Measurements from ENCODE around the gene C19orf44. TPM values are rescaled to one million over a fixed set of nuclear protein-coding genes. Genes with fewer than 3 reads are reported as not detected.
"Not testable (repeated sequence)": the region's sequence is repeated elsewhere in the genome, so short reads cannot be mapped to it uniquely, and the experiment has no call there.

Gene C19orf44
- total and polyA plus RNA-seq, 8 donors: 2.4 to 40.3 (median 3.8) TPM; not detected in 1

GRCh38 chr19:16463991-16464575 is 32.1 kb upstream of the C19orf44 start:
- no peak overlapping the region for H3K4me3 ChIP-seq
- 49 to 69% (median 53%) methylated on average over 11 to 12 of the region's 12 CpGs for WGBS, 5 donors
- peaks cover 0 to 4% (median 0%) of the 10 kb centered on the region in 4 donors for H3K36me3 ChIP-seq
- H3K4me1 ChIP-seq: peaks cover 15 to 83% (median 50%) of the 10 kb centered on the region in 4 donors
- intact Hi-C loops (cut with DNase I; ENCODE audit: low total_unique reads): no loop called here
- no peak overlapping the region for H3K27ac ChIP-seq
- DNase-seq: no peak
- no peaks in the 10 kb centered on the region for H3K9me3 ChIP-seq
- H3K27me3 ChIP-seq: no peaks in the 10 kb centered on the region
- TF ChIP-seq POLR2AphosphoS5 (IDR thresholded peaks at IDR 0.05): no peak
- TF ChIP-seq POLR2A (IDR thresholded peaks at IDR 0.05): no peak
- no peak for TF ChIP-seq CTCF (IDR thresholded peaks at IDR 0.05)
- no peak for TF ChIP-seq EP300 (IDR thresholded peaks at IDR 0.05)

GRCh38 chr19:16465239-16465638 is 31.0 kb upstream of the C19orf44 start:
- H3K4me3 ChIP-seq: no peak overlapping the region
- TF ChIP-seq POLR2AphosphoS5 (IDR thresholded peaks at IDR 0.05) (no peak), POLR2A (IDR thresholded peaks at IDR 0.05) (no peak), CTCF (IDR thresholded peaks at IDR 0.05) (no peak), EP300 (IDR thresholded peaks at IDR 0.05) (no peak)
- no peaks in the 10 kb centered on the region for H3K9me3 ChIP-seq
- peaks cover 0 to 4% (median 0%) of the 10 kb centered on the region in 4 donors for H3K36me3 ChIP-seq
- H3K27ac ChIP-seq: no peak overlapping the region
- intact Hi-C loops (cut with DNase I; ENCODE audit: low total_unique reads): no loop called here
- WGBS, 5 donors: 89 to 100% (median 96%) methylated on average over 5 of the region's 5 CpGs
- DNase-seq: no peak
- H3K4me1 ChIP-seq: peaks cover 21 to 84% (median 54%) of the 10 kb centered on the region in 4 donors
- H3K27me3 ChIP-seq: no peaks in the 10 kb centered on the region

- H3K27me3 ChIP-seq; H3K36me3 ChIP-seq; H3K27ac ChIP-seq; H3K4me3 ChIP-seq; H3K9me3 ChIP-seq; DNase-seq; intact Hi-C loops (cut with DNase I; ENCODE audit: low total_unique reads): not testable (repeated sequence)
- H3K4me1 ChIP-seq: peaks cover 23 to 87% (median 65%) of the 10 kb centered on the region in 4 donors
- WGBS, 5 donors: 80 to 89% (median 86%) methylated on average over 12 of the region's 12 CpGs
Observed at GRCh38 chr19:16466802-16467427, 29.3 kb upstream of the C19orf44 start.

GRCh38 chr19:16467581-16467980 is 28.6 kb upstream of the C19orf44 start:
- H3K27me3 ChIP-seq: no peaks in the 10 kb centered on the region
- H3K4me1 ChIP-seq: peaks cover 21 to 85% (median 66%) of the 10 kb centered on the region in 4 donors
- TF ChIP-seq POLR2AphosphoS5 (IDR thresholded peaks at IDR 0.05) (no peak), EP300 (IDR thresholded peaks at IDR 0.05) (no peak)
- DNase-seq: no peak
- H3K9me3 ChIP-seq: no peaks in the 10 kb centered on the region
- peak overlapping the region in 1 of 5 donors; percentile 37 for H3K27ac ChIP-seq
- no peak overlapping the region for H3K4me3 ChIP-seq
- peaks cover 0 to 4% (median 0%) of the 10 kb centered on the region in 4 donors for H3K36me3 ChIP-seq
- 55 to 77% (median 65%) methylated on average over 6 of the region's 6 CpGs for WGBS, 5 donors
- intact Hi-C loops (cut with DNase I; ENCODE audit: low total_unique reads): no loop called here

- peaks cover 15 to 60% (median 50%) of the 10 kb centered on the region in 4 donors for H3K4me1 ChIP-seq
- 17 to 28% (median 22%) methylated on average over 7 of the region's 7 CpGs for WGBS, 5 donors
- no peak for DNase-seq
- H3K9me3 ChIP-seq: peaks cover 0 to 5% (median 2%) of the 10 kb centered on the region in 4 donors
- peak overlapping the region in 4 of 5 donors; percentile 89 to 95 (median 94) for H3K27ac ChIP-seq
- TF ChIP-seq POLR2A (IDR thresholded peaks at IDR 0.05): no peak
- no peak for TF ChIP-seq CTCF (IDR thresholded peaks at IDR 0.05)
- TF ChIP-seq EP300 (IDR thresholded peaks at IDR 0.05): no peak
- no peak for TF ChIP-seq POLR2AphosphoS5 (IDR thresholded peaks at IDR 0.05)
- intact Hi-C loops (cut with DNase I; ENCODE audit: low total_unique reads): loop anchor here (10.0 kb wide), 1 partner anchor 284 kb away; no protein-coding TSS in a partner anchor
- H3K36me3 ChIP-seq: no peaks in the 10 kb centered on the region
- H3K4me3 ChIP-seq: peak overlapping the region; percentile 94 to 100 (median 98)
- H3K27me3 ChIP-seq: no peaks in the 10 kb centered on the region
Observed at GRCh38 chr19:16470541-16470910, 25.7 kb upstream of the C19orf44 start.
